Effector memory CD8-positive, alpha-beta T cell (primary cell): ENCODE measurements around the gene ATG9B.

Experiments used
- ATAC-seq: fragments of 150-1000 bp; cut with Tn5 transposase; replicated peaks from 2 replicates; pipeline ENCODE4 v1.10.0; 2021; ENCODE audit warnings: mild to moderate bottlenecking, moderate library complexity
- DNase-seq, 3 experiments: peaks; one replicate each; pipeline ENCODE4 v3.0.0; 2021
- H3K27ac Mint-ChIP-seq, 2 donors: one replicate each; pipeline ENCODE4 v1.8.0; 2022; ENCODE audit warnings: mild to moderate bottlenecking in 2 of 2, mixed read lengths in 2 of 2, moderate library complexity in 2 of 2
- H3K27me3 Mint-ChIP-seq, 2 donors: one replicate each; pipeline ENCODE4 v1.8.0; 2022; ENCODE audit warnings: mixed read lengths in 2 of 2
- H3K36me3 Mint-ChIP-seq: one replicate; pipeline ENCODE4 v1.8.0; 2022; ENCODE audit warnings: mild to moderate bottlenecking, moderate library complexity, mixed read lengths; ENCODE audit not compliant: insufficient read depth
- H3K4me1 Mint-ChIP-seq, 2 donors: one replicate each; pipeline ENCODE4 v1.8.0; 2022; ENCODE audit warnings: low read depth in 2 of 2, mixed read lengths in 2 of 2
- H3K4me3 Mint-ChIP-seq, 2 donors: one replicate each; pipeline ENCODE4 v1.8.0; 2022; ENCODE audit warnings: mild to moderate bottlenecking in 2 of 2, mixed read lengths in 2 of 2, moderate library complexity in 2 of 2
- H3K9me3 Mint-ChIP-seq, 2 donors: one replicate each; pipeline ENCODE4 v1.8.0; 2022; ENCODE audit warnings: mixed read lengths in 2 of 2

ATG9B gene

GRCh38 chr7:151003572-151003971 is 20.7 kb downstream of the ATG9B start:
- Mint-ChIP-seq H3K9me3 (no peaks in the 10 kb centered on the region), H3K4me1 (peaks cover 15 to 26% of the 10 kb centered on the region in 2 donors)

GRCh38 chr7:151001546-151001945 is 22.7 kb downstream of the ATG9B start:
- Mint-ChIP-seq H3K36me3 (peaks cover 18% of the 10 kb centered on the region), H3K9me3 (no peaks in the 10 kb centered on the region), H3K4me3 (no peak overlapping the region), H3K27ac (no peak overlapping the region), H3K27me3 (peaks cover 0 to 7% of the 10 kb centered on the region in 2 donors), H3K4me1 (peaks cover 7 to 22% of the 10 kb centered on the region in 2 donors)
- ATAC-seq = no peak
- DNase-seq = no peak

More at GRCh38 chr7:151003572-151003971, 20.7 kb downstream of the ATG9B start:
- Mint-ChIP-seq H3K36me3 (peaks cover 15% of the 10 kb centered on the region), H3K27me3 (no peaks in the 10 kb centered on the region), H3K27ac (no peak overlapping the region), H3K4me3 (no peak overlapping the region)
- no peak for DNase-seq
- no peak for ATAC-seq

DNA sequence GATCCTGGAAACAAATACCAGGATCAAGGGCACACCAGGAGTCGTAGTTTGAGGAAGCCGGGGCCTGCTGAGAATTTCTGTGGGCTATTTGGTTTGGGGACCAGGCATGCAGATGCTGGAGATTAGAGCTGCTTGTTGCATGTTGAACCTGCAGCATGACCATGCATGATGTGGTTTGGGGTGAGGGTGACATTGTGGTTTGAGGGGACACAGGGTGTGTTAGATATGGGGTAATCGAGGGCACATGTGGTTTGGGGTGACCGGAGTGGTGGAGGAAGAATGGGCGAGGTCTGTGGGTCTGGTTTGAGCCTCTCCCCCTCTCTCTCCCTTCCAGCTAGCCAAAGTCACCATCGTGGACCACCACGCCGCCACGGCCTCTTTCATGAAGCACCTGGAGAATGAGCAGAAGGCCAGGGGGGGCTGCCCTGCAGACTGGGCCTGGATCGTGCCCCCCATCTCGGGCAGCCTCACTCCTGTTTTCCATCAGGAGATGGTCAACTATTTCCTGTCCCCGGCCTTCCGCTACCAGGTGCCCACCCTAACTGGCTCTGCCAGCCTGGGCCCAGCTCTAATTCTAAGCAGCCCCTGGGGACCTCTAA is 23.3 kb downstream of the ATG9B start:
- Mint-ChIP-seq H3K4me1 (peaks cover 7 to 22% of the 10 kb centered on the region in 2 donors), H3K9me3 (no peaks in the 10 kb centered on the region), H3K27ac (peak overlapping the region in 1 of 2 donors; percentile 21), H3K36me3 (peaks cover 18% of the 10 kb centered on the region), H3K27me3 (peaks cover 0 to 7% of the 10 kb centered on the region in 2 donors), H3K4me3 (no peak overlapping the region)
- no peak for ATAC-seq
- DNase-seq = no peak

GRCh38 chr7:150999497-151000230 is 24.6 kb downstream of the ATG9B start:
- H3K4me3 Mint-ChIP-seq = no peak overlapping the region
- ATAC-seq (peak; percentile 83), DNase-seq (peak; percentile 40 to 52 (median 47))
- peaks cover 18% of the 10 kb centered on the region for H3K36me3 Mint-ChIP-seq
- H3K9me3 Mint-ChIP-seq = no peaks in the 10 kb centered on the region
- peak overlapping the region; percentile 66 to 71 for H3K27ac Mint-ChIP-seq
- peaks cover 0 to 7% of the 10 kb centered on the region in 2 donors for H3K27me3 Mint-ChIP-seq
- peaks cover 7 to 24% of the 10 kb centered on the region in 2 donors for H3K4me1 Mint-ChIP-seq

DNA sequence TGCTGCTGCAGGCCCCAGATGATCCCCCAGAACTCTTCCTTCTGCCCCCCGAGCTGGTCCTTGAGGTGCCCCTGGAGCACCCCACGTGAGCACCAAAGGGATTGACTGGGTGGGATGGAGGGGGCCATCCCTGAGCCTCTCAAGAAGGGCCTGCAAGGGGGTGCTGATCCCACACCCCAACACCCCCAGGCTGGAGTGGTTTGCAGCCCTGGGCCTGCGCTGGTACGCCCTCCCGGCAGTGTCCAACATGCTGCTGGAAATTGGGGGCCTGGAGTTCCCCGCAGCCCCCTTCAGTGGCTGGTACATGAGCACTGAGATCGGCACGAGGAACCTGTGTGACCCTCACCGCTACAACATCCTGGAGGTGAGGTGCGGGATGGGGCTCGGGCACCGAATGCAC is 25.3 kb downstream of the ATG9B start:
- Mint-ChIP-seq H3K9me3 (no peaks in the 10 kb centered on the region), H3K27me3 (peaks cover 0 to 7% of the 10 kb centered on the region in 2 donors), H3K4me1 (peaks cover 7 to 27% of the 10 kb centered on the region in 2 donors), H3K4me3 (no peak overlapping the region), H3K27ac (peak overlapping the region; percentile 66 to 71), H3K36me3 (peaks cover 18% of the 10 kb centered on the region)
- DNase-seq (no peak), ATAC-seq (no peak)

DNA sequence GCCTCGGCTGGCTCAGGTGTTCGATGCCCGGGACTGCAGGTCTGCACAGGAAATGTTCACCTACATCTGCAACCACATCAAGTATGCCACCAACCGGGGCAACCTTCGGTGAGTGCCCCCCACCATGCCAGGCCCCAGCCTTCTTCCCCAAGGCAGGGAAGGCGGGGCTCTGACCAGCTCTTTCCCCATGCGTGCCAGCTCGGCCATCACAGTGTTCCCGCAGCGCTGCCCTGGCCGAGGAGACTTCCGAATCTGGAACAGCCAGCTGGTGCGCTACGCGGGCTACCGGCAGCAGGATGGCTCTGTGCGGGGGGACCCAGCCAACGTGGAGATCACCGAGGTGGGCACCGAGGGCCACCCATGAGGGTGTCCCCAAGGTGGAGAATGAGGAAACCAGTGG is 26.0 kb downstream of the ATG9B start:
- H3K36me3 Mint-ChIP-seq = peaks cover 18% of the 10 kb centered on the region
- peaks cover 0 to 7% of the 10 kb centered on the region in 2 donors for H3K27me3 Mint-ChIP-seq
- H3K27ac Mint-ChIP-seq = peak overlapping the region in 1 of 2 donors; percentile 49
- no peak for ATAC-seq
- no peak for DNase-seq
- no peaks in the 10 kb centered on the region for H3K9me3 Mint-ChIP-seq
- H3K4me1 Mint-ChIP-seq = peaks cover 7 to 30% of the 10 kb centered on the region in 2 donors
- H3K4me3 Mint-ChIP-seq = no peak overlapping the region

GRCh38 chr7:150997817-150998216 is 26.5 kb downstream of the ATG9B start:
- no peaks in the 10 kb centered on the region for H3K9me3 Mint-ChIP-seq
- peaks cover 0 to 10% of the 10 kb centered on the region in 2 donors for H3K27me3 Mint-ChIP-seq
- H3K27ac Mint-ChIP-seq = peak overlapping the region in 1 of 2 donors; percentile 49
- DNase-seq = no peak
- H3K4me3 Mint-ChIP-seq = no peak overlapping the region
- H3K36me3 Mint-ChIP-seq = peaks cover 18% of the 10 kb centered on the region
- peaks cover 7 to 32% of the 10 kb centered on the region in 2 donors for H3K4me1 Mint-ChIP-seq
- ATAC-seq = no peak

DNA sequence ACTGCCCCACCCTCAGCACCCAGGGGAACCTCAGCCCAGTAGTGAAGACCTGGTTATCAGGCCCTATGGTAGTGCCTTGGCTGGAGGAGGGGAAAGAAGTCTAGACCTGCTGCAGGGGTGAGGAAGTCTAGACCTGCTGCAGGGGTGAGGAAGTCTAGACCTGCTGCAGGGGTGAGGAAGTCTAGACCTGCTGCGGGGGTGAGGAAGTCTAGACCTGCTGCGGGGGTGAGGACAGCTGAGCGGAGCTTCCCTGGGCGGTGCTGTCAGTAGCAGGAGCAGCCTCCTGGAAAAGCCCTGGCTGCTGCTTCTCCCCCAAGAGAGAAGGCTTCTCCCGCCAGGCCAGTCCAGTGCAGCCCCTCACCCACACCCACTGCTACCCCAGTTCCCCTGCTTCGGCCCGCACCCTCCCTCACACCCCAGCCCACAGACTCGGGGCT is 27.2 kb downstream of the ATG9B start:
- Mint-ChIP-seq H3K4me1 (peaks cover 10 to 32% of the 10 kb centered on the region in 2 donors), H3K9me3 (no peaks in the 10 kb centered on the region), H3K27ac (no peak overlapping the region), H3K27me3 (peaks cover 0 to 15% of the 10 kb centered on the region in 2 donors), H3K36me3 (peaks cover 18% of the 10 kb centered on the region), H3K4me3 (no peak overlapping the region)
- DNase-seq (no peak), ATAC-seq (no peak)

DNA sequence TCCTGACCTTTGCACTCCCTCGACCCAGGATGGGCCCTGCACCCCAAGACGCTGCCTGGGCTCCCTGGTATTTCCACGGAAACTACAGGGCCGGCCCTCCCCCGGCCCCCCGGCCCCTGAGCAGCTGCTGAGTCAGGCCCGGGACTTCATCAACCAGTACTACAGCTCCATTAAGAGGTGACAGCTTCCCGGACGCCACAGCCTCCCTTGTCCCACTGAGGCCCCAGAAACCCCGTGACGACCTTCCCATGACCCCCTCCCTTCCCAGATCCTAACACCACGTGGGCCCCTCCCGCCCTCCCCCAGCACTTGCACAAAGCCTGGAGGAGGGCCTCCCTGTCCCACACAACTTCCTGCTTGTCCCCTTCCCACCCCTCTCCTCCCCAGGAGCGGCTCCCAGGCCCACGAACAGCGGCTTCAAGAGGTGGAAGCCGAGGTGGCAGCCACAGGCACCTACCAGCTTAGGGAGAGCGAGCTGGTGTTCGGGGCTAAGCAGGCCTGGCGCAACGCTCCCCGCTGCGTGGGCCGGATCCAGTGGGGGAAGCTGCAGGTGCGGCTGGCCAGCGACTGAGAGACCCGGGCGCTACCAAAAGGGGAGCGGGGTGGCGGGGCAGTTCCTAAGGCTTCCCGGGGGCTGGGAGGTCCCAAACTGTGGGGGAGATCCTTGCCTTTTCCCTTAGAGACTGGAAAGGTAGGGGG is 27.8 kb downstream of the ATG9B start:
- Mint-ChIP-seq H3K27me3 (peaks cover 0 to 15% of the 10 kb centered on the region in 2 donors), H3K27ac (no peak overlapping the region), H3K4me3 (no peak overlapping the region), H3K4me1 (peaks cover 10 to 32% of the 10 kb centered on the region in 2 donors), H3K36me3 (peaks cover 18% of the 10 kb centered on the region), H3K9me3 (no peaks in the 10 kb centered on the region)
- DNase-seq = no peak
- no peak for ATAC-seq

DNA sequence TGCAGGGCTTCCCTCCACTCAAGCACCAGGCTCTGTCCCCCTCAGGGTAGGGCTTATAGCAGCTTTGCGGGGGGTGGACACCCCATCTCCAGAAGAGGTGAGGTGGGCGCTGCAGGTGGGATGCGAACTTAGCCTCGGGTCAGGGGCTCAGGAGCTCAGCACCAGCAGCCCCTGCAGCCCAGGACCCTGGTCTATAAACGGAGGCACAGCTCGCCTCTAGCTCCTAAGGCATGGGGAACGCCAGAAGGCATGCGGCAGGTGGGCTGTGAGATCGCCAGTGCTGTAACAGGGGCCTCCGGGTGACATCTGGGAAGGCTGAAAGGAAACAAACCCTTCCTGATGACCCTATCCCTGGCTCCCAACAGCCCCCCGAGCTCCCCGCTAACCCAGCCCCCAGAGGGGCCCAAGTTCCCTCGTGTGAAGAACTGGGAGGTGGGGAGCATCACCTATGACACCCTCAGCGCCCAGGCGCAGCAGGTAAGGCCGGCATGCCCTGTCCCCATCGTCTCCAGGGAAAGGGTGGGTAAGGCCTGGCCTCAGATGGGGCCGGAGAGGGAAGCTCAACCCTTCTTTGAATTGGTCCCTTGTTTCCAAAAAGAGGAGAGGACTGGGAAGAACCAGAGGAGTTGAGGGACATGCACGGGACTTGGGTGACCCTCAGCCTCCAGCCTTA is 29.3 kb downstream of the ATG9B start:
- peaks cover 15% of the 10 kb centered on the region for H3K36me3 Mint-ChIP-seq
- H3K27me3 Mint-ChIP-seq = peaks cover 8 to 21% of the 10 kb centered on the region in 2 donors
- no peak for DNase-seq
- peaks cover 10 to 23% of the 10 kb centered on the region in 2 donors for H3K4me1 Mint-ChIP-seq
- H3K9me3 Mint-ChIP-seq = peaks cover 0 to 12% of the 10 kb centered on the region in 2 donors
- no peak overlapping the region for H3K27ac Mint-ChIP-seq
- H3K4me3 Mint-ChIP-seq = no peak overlapping the region
- ATAC-seq = no peak

- peaks cover 8% of the 10 kb centered on the region for H3K36me3 Mint-ChIP-seq
- H3K4me1 Mint-ChIP-seq = peaks cover 10 to 21% of the 10 kb centered on the region in 2 donors
- H3K4me3 Mint-ChIP-seq = no peak overlapping the region
- peaks cover 0 to 15% of the 10 kb centered on the region in 2 donors for H3K9me3 Mint-ChIP-seq
- no peak for DNase-seq
- ATAC-seq = peak; percentile 15
- H3K27me3 Mint-ChIP-seq = peaks cover 8 to 28% of the 10 kb centered on the region in 2 donors
- H3K27ac Mint-ChIP-seq = no peak overlapping the region
Measured at GRCh38 chr7:150994141-150994837, 30.0 kb downstream of the ATG9B start.

GRCh38 chr7:150993511-150993910 is 30.8 kb downstream of the ATG9B start:
- Mint-ChIP-seq H3K4me3 (no peak overlapping the region), H3K27me3 (peaks cover 14 to 36% of the 10 kb centered on the region in 2 donors), H3K4me1 (peaks cover 15 to 20% of the 10 kb centered on the region in 2 donors), H3K36me3 (peaks cover 5% of the 10 kb centered on the region), H3K9me3 (peaks cover 0 to 15% of the 10 kb centered on the region in 2 donors), H3K27ac (no peak overlapping the region)
- ATAC-seq (no peak), DNase-seq (no peak)
